MCF 10A (cell line): ENCODE results near the gene SDK2. TPM values are rescaled to one million over a fixed set of nuclear protein-coding genes. Genes with fewer than 3 reads are reported as not detected.

Experiments used
- BruUV-seq: library from RNA; stranded (reverse); fragments of 400-500 nt; replicated peaks from 2 replicates; lab custom pipeline; 2021; lab: Mats Ljungman, UMichigan
- CTCF ChIA-PET: fragments of 300-600 bp; sonication (Branson Sonifier 250); formaldehyde crosslinking; extraction: SDS; loops from one replicate; lab custom pipeline; 2021; ENCODE audit warnings: antibody characterized with exemption, inconsistent platforms; lab: Yijun Ruan, JAX
- POLR2A ChIA-PET: fragments of 300-600, 350-650 bp; sonication (Branson Sonifier 250); formaldehyde crosslinking; extraction: SDS; loops from one replicate; lab custom pipeline; 2020; ENCODE audit warnings: antibody characterized with exemption, inconsistent platforms; lab: Yijun Ruan, JAX
- DNase-seq: peaks from one replicate; pipeline ENCODE4 v3.0.0-alpha.2; 2018; ENCODE audit not compliant: unreplicated experiment
- H3K27ac Mint-ChIP-seq: one replicate; pipeline ENCODE4 v1.8.0; 2022; ENCODE audit warnings: mild to moderate bottlenecking, low read depth, mixed read lengths; ENCODE audit not compliant: unreplicated experiment
- H3K27me3 Mint-ChIP-seq: one replicate; pipeline ENCODE4 v1.8.0; 2022; ENCODE audit warnings: mixed read lengths; ENCODE audit not compliant: insufficient read depth, unreplicated experiment
- H3K36me3 Mint-ChIP-seq: one replicate; pipeline ENCODE4 v1.8.0; 2022; ENCODE audit warnings: mild to moderate bottlenecking, moderate library complexity, mixed read lengths; ENCODE audit not compliant: insufficient read depth, unreplicated experiment
- H3K4me1 Mint-ChIP-seq: one replicate; pipeline ENCODE4 v1.8.0; 2022; ENCODE audit warnings: mixed read lengths; ENCODE audit not compliant: insufficient read depth, unreplicated experiment
- H3K4me3 Mint-ChIP-seq: one replicate; pipeline ENCODE4 v1.8.0; 2022; ENCODE audit warnings: mild to moderate bottlenecking, moderate library complexity, mixed read lengths; ENCODE audit not compliant: unreplicated experiment
- H3K9me3 Mint-ChIP-seq: one replicate; pipeline ENCODE4 v1.8.0; 2022; ENCODE audit warnings: mixed read lengths; ENCODE audit not compliant: unreplicated experiment
- CTCF ChIP-seq: fragments of 200-600 bp; IDR thresholded peaks from one replicate; pipeline ENCODE4 v1.8.0; 2022; ENCODE audit warnings: antibody characterized with exemption, mild to moderate bottlenecking; ENCODE audit not compliant: unreplicated experiment
- intact Hi-C: fragments of 100-400 bp; cut with micrococcal nuclease; formaldehyde crosslinking; loops from 2 replicates; pipeline ENCODE4 v1.14.1; 2022
- total RNA-seq: library from RNA; stranded (reverse); gene quantifications from 2 replicates; pipeline ENCODE4 v1.2.3, GENCODE V29; 2022

Gene SDK2
- total RNA-seq, 1 experiment from 2014 or later: not detected

DNA sequence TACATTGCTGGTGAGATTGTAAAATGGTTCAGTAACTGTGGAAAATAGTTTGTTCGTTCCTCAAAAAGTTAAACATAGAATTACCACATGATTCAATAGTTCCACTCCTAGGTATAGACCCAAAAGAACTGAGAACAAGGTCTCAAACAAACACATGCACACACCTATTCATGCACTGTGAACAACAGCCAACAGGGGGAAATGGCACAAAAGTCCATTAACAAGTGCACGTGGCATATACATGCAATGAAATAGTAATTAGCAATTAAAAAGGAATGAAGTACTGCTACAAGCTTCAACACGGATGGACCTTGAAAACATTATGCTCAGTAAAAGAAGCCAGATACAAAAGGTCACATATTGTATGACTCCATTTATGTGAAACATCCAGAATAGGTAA is 23.8 kb downstream of the SDK2 start:
- intact Hi-C loops: no loop called here
- Mint-ChIP-seq H3K4me1 (peaks cover 6% of the 10 kb centered on the region), H3K27ac (no peak overlapping the region), H3K36me3 (no peaks in the 10 kb centered on the region), H3K4me3 (no peak overlapping the region), H3K27me3 (peaks cover 14% of the 10 kb centered on the region), H3K9me3 (peaks cover 7% of the 10 kb centered on the region)
- POLR2A ChIA-PET: no interaction called here
- DNase-seq: no peak
- CTCF ChIA-PET: interaction anchor here (0.6 kb wide), 3 partner anchors 36 to 817 kb away, joined by 3 read pairs; no protein-coding TSS in a partner anchor
- no peak for TF ChIP-seq CTCF
- BruUV-seq: no TSS peak

DNA sequence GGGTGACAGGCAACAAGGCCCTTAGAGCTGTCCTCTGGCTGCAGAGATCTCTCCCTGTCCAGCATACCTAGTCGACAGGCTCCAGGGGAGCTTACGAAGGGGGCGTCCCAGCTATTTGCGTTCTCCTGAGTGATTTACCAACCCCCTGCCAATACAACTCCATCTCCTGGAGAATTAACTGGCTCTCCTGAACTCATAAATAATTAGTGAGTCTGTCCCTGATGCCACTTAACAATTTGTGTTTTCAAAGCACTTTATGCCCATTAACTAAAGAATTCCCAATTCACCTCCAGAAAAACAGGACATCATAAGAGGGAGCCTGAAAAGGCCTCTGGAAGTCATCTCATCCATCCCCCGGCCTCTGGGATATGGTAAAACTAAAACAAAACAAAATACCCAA is 26.7 kb downstream of the SDK2 start:
- Mint-ChIP-seq H3K36me3 (no peaks in the 10 kb centered on the region), H3K27me3 (peaks cover 14% of the 10 kb centered on the region), H3K4me3 (no peak overlapping the region), H3K4me1 (peaks cover 5% of the 10 kb centered on the region), H3K27ac (no peak overlapping the region), H3K9me3 (peaks cover 7% of the 10 kb centered on the region)
- intact Hi-C loops: no loop called here
- ChIA-PET POLR2A (no interaction called here), CTCF (no interaction called here)
- no TSS peak for BruUV-seq
- no peak for TF ChIP-seq CTCF
- no peak for DNase-seq

- no peak for TF ChIP-seq CTCF
- no TSS peak for BruUV-seq
- H3K4me1 Mint-ChIP-seq: peaks cover 5% of the 10 kb centered on the region
Measured at GRCh38 chr17:73616873-73617404, 27.3 kb downstream of the SDK2 start.

GRCh38 chr17:73616120-73616872 is 27.9 kb downstream of the SDK2 start:
- H3K9me3 Mint-ChIP-seq: peaks cover 7% of the 10 kb centered on the region
- no peak for DNase-seq
- no TSS peak for BruUV-seq
- TF ChIP-seq CTCF: no peak
- H3K4me1 Mint-ChIP-seq: peaks cover 5% of the 10 kb centered on the region
- ChIA-PET CTCF (interaction anchor here (0.5 kb wide), 1 partner anchor 234 kb away, joined by 3 read pairs; no protein-coding TSS in a partner anchor), POLR2A (interaction anchor here (0.6 kb wide), 1 partner anchor 592 kb away, joined by 4 read pairs; no protein-coding TSS in a partner anchor)
- H3K27me3 Mint-ChIP-seq: peaks cover 14% of the 10 kb centered on the region
- no peaks in the 10 kb centered on the region for H3K36me3 Mint-ChIP-seq
- H3K4me3 Mint-ChIP-seq: no peak overlapping the region
- H3K27ac Mint-ChIP-seq: peak overlapping the region; percentile 21
- intact Hi-C loops: no loop called here

More at GRCh38 chr17:73616873-73617404, 27.3 kb downstream of the SDK2 start:
- H3K4me3 Mint-ChIP-seq: no peak overlapping the region
- no peak for DNase-seq
- CTCF ChIA-PET: no interaction called here
- intact Hi-C loops: no loop called here
- peaks cover 7% of the 10 kb centered on the region for H3K9me3 Mint-ChIP-seq
- H3K36me3 Mint-ChIP-seq: no peaks in the 10 kb centered on the region
- POLR2A ChIA-PET: no interaction called here
- H3K27me3 Mint-ChIP-seq: peaks cover 14% of the 10 kb centered on the region
- H3K27ac Mint-ChIP-seq: peak overlapping the region; percentile 21
